HL-60 (cell line): Measurements from ENCODE around the gene NRCAM.

ENCODE experiments used
- DNase-seq, 2 experiments: peaks; one replicate each; pipeline ENCODE4 v3.0.0-alpha.2; 2010 to 2020; ENCODE audit warnings: low read depth in 1 of 2, low spot score in 1 of 2
- H3K27ac ChIP-seq: fragments of 250-450 bp; sonication (Bioruptor Pico); replicated peaks from 2 replicates; pipeline ENCODE4 v1.5.1; 2020; ENCODE audit warnings: mild to moderate bottlenecking, moderate library complexity
- H3K27me3 ChIP-seq: fragments of 250-450 bp; sonication (Bioruptor Pico); 2 replicates; pipeline ENCODE4 v1.5.1; 2021; ENCODE audit warnings: mild to moderate bottlenecking, moderate library complexity; ENCODE audit not compliant: insufficient read depth, poor library complexity, severe bottlenecking
- H3K4me3 ChIP-seq: replicated peaks from 2 replicates; pipeline ENCODE4 v1.5.1; 2011; ENCODE audit warnings: mild to moderate bottlenecking, control low read depth, low read length; ENCODE audit not compliant: insufficient read depth
- GABPA ChIP-seq: IDR thresholded peaks from 2 replicates; pipeline ENCODE4 v1.6.1; 2012; ENCODE audit warnings: low read depth
- POLR2AphosphoS5 ChIP-seq: IDR thresholded peaks from 2 replicates; pipeline ENCODE4 v1.6.1; 2012; ENCODE audit warnings: low read depth
- SPI1 ChIP-seq: IDR thresholded peaks from 2 replicates; pipeline ENCODE4 v1.6.1; 2012; ENCODE audit warnings: low read depth, mild to moderate bottlenecking, borderline replicate concordance
- TF ChIP-seq, protein P1 (sequence below): IDR thresholded peaks from 2 replicates; pipeline ENCODE4 v1.6.1; 2012; ENCODE audit warnings: low read depth; ENCODE audit not compliant: insufficient replicate concordance
- TF ChIP-seq, protein P2 (sequence below): IDR thresholded peaks from one replicate; pipeline ENCODE4 v1.5.1; 2011; ENCODE audit warnings: low read length, control low read depth, inconsistent platforms; ENCODE audit not compliant: insufficient read depth

The NRCAM gene

DNA sequence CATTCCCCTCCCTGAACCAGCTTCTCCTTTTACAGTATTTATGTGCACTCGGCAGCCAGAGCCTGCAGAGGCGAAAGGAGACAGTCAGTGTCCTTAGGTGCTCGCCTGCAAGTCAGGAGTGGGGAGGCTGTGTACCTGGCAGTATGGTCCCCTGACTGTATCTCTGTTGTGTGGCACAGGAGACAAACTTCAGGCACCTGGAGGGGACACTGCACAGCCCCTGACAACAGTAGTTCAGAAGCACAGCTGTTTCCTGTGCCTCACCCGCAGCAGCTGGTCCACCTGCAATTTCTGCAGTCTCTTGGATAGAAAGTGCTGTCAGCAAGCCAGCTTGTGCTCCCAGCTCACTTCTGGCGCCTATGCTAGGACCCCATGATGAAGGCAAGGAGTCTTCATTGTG is 252.7 kb downstream of the NRCAM start:
- Histone ChIP-seq H3K27ac (no peak overlapping the region), H3K27me3 (no peaks in the 10 kb centered on the region), H3K4me3 (no peak overlapping the region)
- TF ChIP-seq SPI1 (no peak), GABPA (no peak), POLR2AphosphoS5 (no peak)
- TF ChIP-seq, protein P1, sequence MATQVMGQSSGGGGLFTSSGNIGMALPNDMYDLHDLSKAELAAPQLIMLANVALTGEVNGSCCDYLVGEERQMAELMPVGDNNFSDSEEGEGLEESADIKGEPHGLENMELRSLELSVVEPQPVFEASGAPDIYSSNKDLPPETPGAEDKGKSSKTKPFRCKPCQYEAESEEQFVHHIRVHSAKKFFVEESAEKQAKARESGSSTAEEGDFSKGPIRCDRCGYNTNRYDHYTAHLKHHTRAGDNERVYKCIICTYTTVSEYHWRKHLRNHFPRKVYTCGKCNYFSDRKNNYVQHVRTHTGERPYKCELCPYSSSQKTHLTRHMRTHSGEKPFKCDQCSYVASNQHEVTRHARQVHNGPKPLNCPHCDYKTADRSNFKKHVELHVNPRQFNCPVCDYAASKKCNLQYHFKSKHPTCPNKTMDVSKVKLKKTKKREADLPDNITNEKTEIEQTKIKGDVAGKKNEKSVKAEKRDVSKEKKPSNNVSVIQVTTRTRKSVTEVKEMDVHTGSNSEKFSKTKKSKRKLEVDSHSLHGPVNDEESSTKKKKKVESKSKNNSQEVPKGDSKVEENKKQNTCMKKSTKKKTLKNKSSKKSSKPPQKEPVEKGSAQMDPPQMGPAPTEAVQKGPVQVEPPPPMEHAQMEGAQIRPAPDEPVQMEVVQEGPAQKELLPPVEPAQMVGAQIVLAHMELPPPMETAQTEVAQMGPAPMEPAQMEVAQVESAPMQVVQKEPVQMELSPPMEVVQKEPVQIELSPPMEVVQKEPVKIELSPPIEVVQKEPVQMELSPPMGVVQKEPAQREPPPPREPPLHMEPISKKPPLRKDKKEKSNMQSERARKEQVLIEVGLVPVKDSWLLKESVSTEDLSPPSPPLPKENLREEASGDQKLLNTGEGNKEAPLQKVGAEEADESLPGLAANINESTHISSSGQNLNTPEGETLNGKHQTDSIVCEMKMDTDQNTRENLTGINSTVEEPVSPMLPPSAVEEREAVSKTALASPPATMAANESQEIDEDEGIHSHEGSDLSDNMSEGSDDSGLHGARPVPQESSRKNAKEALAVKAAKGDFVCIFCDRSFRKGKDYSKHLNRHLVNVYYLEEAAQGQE, result no peak
- TF ChIP-seq, protein P2, sequence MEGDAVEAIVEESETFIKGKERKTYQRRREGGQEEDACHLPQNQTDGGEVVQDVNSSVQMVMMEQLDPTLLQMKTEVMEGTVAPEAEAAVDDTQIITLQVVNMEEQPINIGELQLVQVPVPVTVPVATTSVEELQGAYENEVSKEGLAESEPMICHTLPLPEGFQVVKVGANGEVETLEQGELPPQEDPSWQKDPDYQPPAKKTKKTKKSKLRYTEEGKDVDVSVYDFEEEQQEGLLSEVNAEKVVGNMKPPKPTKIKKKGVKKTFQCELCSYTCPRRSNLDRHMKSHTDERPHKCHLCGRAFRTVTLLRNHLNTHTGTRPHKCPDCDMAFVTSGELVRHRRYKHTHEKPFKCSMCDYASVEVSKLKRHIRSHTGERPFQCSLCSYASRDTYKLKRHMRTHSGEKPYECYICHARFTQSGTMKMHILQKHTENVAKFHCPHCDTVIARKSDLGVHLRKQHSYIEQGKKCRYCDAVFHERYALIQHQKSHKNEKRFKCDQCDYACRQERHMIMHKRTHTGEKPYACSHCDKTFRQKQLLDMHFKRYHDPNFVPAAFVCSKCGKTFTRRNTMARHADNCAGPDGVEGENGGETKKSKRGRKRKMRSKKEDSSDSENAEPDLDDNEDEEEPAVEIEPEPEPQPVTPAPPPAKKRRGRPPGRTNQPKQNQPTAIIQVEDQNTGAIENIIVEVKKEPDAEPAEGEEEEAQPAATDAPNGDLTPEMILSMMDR, result no peak
- DNase-seq, result no peak

DNA sequence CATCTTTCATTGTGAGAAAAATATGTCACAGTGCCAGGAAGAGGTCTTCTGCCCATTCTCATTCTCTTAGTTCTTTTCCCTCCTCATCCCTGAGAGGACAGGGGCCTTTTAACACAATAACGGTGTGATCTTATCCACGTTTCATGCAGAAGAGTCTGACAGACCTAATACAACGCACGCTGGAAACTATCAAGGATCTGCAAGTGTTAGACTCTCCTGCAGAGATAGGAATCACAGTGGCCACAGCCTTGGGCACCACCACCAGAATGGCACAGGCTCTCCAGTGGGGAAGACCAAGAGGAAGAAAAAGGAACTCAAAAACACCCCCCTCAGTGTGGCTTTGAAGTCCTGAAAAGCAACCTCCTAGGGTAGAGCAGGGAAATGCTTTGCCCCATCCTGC is 253.5 kb downstream of the NRCAM start:
- H3K27me3 ChIP-seq, result no peaks in the 10 kb centered on the region
- TF ChIP-seq POLR2AphosphoS5, result no peak
- no peak overlapping the region for H3K4me3 ChIP-seq
- no peak for DNase-seq
- H3K27ac ChIP-seq, result no peak overlapping the region

DNA sequence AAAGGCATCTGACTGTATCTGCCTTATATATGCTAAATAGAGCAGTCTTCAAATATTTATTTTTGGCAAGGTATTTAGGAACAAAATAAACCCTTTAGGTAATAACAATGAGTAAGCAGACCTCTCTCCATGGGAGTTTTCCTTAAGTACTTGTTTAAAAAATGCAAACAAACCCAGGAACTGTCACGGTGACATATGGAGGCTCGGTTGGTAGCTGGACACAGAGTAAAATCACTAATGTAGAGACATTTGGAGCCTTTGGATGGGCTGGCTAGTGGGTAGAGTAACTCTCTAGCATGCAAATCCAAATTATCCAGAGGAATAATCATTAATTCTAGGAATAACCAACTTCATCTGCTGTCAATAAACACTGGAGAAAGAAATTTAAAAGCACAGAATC is 254.5 kb downstream of the NRCAM start:
- Histone ChIP-seq H3K27ac (no peak overlapping the region), H3K4me3 (no peak overlapping the region), H3K27me3 (no peaks in the 10 kb centered on the region)
- TF ChIP-seq, protein P2, result no peak
- no peak for TF ChIP-seq SPI1
- TF ChIP-seq POLR2AphosphoS5, result no peak
- TF ChIP-seq GABPA, result no peak
- TF ChIP-seq, protein P1, result no peak
- no peak for DNase-seq

DNA sequence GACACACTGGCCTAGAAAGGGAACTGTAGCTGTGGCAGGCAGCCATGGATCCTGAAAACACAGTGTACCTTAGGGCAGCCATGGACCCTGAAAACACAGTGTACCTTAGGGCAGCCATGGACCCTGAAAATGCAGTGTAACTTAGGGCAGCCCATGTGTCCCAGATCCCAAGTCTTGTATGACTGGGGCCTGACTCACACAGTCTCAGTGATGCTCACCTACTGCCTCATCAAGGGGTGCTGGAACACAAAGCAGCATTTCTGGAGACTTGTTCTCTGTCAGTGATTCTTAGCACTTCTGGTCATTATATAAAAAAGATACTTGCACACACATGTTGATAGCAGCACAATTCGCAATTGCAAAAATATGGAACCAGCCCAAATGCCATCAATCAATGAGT is 255.9 kb downstream of the NRCAM start:
- no peak for DNase-seq
- Histone ChIP-seq H3K27me3 (no peaks in the 10 kb centered on the region), H3K4me3 (no peak overlapping the region), H3K27ac (no peak overlapping the region)
- TF ChIP-seq, protein P1, result no peak
- TF ChIP-seq, protein P2, result no peak
- TF ChIP-seq POLR2AphosphoS5 (no peak), GABPA (no peak), SPI1 (no peak)
